ENCODE measurements around the gene IGFLR1. TPM values are rescaled to one million over a fixed set of nuclear protein-coding genes. Genes with fewer than 3 reads are reported as not detected.
A peak's percentile ranks its signal among the peaks of the same experiment; 100 is the strongest.

The IGFLR1 gene
- total RNA-seq, 2 donors from 2014 or later = 48.1 to 59.0 TPM

DNA sequence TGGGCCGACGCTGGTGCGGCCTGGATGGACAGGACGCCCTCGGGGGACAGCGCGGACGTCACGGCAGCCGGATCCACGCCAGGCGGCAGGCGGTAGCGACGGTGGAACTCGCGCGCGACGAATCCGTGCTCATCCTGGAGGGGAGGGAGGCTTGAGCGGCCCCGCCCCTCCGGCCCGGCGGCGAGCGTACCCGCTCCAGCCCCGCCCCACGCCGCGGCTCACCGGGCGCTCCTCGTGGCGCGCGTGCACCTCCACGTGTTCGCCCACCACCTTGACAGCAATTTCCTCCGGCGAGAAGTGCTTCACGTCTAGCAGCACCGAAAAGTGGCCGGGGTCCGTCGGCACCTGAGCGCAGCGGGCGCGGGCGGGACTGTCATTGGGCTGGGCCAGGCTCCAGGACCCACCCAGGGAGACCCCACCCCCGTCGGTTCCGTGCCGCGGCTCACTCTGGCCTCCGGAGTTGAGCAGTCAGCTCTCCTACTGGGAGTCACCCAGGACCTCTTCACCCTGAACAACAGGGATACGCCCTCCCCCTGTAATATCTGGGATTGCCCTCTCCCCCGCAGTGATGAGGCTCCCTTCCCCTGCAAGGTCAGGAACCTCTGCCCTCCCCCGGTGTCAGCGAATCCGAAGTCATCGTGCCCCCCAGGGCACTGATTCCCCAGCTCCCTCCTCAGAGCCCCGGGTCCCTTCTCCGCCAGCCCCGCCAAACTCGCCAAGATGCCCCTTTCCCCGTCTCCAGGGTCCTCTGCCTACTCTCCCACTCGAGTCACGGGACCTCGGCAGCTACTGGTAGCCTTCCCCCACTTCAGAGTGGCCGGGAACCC is 13.5 kb upstream of the IGFLR1 start:
- no peaks in the 10 kb centered on the region for H3K27me3 Mint-ChIP-seq
- H3K9me3 ChIP-seq (ENCODE audit: control insufficient read depth, low read length, poor library complexity, severe bottlenecking) = no peaks in the 10 kb centered on the region
- H3K4me3 Mint-ChIP-seq = peak overlapping the region; percentile 65
- H3K36me3 Mint-ChIP-seq (ENCODE audit: low read depth) = peaks cover 3% of the 10 kb centered on the region
- peak; percentile 55 to 71 (median 57) for DNase-seq
- no peak overlapping the region for H3K27ac Mint-ChIP-seq
- peak; percentile 10 for ATAC-seq
- peaks cover 24% of the 10 kb centered on the region for H3K4me1 Mint-ChIP-seq

DNA sequence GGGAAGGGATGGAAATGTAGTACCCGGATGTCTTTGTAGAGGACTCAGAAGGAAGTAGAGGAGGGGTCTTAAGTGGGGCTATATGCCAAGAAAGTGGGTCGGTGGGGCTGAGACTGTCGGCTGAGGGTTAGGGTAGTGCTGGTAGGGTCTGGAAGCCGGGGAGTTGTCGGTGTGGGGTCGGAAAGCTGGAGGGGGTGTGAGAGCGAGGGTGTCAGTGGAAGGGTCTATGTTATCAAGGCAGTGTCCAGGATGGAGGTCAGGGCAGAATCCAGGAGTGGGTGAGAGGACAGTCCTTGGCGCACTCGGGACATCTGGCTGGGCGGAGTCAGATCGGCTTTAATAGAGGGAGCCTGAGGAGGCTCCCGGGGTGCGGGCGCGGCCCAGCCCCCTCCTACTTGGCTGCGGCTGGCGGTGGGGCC is 12.9 kb upstream of the IGFLR1 start:
- Mint-ChIP-seq H3K4me1 (peaks cover 27% of the 10 kb centered on the region), H3K36me3 (ENCODE audit: low read depth) (peaks cover 3% of the 10 kb centered on the region), H3K27ac (no peak overlapping the region), H3K4me3 (peak overlapping the region; percentile 65), H3K27me3 (no peaks in the 10 kb centered on the region)
- H3K9me3 ChIP-seq (ENCODE audit: control insufficient read depth, low read length, poor library complexity, severe bottlenecking) = no peaks in the 10 kb centered on the region
- no peak for ATAC-seq
- no peak for DNase-seq

DNA sequence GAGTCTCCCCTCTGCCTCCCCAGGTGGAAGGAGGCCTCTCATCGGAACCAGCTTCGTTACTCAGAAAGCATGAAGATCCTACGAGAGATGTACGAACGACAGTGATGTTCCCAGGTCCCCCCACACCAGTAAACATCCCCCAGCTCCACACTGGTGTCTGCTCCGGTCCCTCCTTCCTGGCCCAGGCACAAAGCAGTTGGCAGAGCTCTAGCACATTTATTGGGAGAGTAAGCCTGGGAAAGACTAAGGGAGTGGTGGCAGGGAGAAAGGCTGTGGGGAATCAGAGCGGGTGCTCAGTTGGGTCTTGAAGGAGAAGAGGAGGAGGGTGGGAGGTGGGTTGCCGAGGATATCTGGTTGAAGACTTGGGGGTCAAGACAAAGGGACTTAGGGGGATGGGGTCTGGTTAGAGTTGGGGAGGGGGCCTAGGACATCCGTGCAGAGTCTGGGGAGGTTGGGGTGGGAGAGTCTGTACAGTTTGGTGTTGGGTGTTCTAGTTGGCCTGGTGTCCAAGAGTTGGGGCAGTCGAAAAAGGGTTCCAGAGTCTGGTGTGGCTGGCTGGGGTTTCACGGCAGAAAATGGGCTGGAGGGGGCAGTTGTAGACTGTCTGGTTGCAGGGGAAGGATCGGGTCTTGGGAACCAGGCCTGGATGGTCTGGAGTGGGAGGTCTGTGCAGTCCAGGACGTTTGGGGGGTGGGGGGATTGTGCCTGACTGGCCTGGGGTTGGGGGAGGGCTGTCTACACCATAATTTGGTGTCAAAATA is 12.3 kb upstream of the IGFLR1 start:
- H3K4me1 Mint-ChIP-seq = peaks cover 27% of the 10 kb centered on the region
- H3K27ac Mint-ChIP-seq = no peak overlapping the region
- DNase-seq = no peak
- ATAC-seq = no peak
- H3K4me3 Mint-ChIP-seq = peak overlapping the region; percentile 65
- no peaks in the 10 kb centered on the region for H3K27me3 Mint-ChIP-seq
- peaks cover 3% of the 10 kb centered on the region for H3K36me3 Mint-ChIP-seq (ENCODE audit: low read depth)
- H3K9me3 ChIP-seq (ENCODE audit: control insufficient read depth, low read length, poor library complexity, severe bottlenecking) = no peaks in the 10 kb centered on the region

DNA sequence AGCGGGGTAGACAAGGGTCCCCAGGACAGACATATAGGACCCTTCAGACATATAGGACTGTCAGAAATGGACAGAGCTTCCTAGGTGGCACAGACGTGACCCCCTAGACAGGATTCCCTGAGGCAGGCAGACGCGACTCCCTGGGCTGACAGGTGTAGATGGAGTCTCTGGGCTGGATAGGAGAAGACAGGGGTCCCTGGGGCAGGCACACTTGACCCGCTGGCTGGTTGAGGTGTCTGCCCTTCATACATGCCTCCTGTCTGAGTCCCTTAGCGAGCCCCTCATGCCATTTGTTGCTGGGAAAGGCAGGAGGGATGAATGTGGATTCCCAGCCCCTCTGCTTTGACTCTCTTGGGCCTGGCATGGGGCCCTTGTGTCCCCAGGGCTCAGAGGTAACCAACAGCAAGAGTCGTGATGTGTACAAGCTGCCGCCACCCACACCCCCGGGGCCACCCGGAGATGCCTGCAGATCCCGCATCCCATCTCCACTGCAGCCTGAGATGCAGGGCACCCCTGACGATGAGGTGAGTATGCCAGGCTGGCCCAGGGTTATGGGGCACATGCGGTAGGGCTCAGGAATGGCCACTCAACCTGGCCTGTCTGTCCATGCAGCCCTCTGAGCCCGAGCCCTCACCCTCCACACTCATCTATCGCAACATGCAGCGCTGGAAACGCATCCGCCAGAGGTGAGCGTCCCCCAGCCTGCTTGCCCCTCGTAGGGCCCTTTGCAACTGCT is 11.6 kb upstream of the IGFLR1 start:
- H3K9me3 ChIP-seq (ENCODE audit: control insufficient read depth, low read length, poor library complexity, severe bottlenecking) = no peaks in the 10 kb centered on the region
- Mint-ChIP-seq H3K27me3 (no peaks in the 10 kb centered on the region), H3K27ac (no peak overlapping the region), H3K4me3 (peak overlapping the region; percentile 25), H3K36me3 (ENCODE audit: low read depth) (peaks cover 3% of the 10 kb centered on the region), H3K4me1 (peaks cover 30% of the 10 kb centered on the region)
- ATAC-seq (no peak), DNase-seq (no peak)

DNA sequence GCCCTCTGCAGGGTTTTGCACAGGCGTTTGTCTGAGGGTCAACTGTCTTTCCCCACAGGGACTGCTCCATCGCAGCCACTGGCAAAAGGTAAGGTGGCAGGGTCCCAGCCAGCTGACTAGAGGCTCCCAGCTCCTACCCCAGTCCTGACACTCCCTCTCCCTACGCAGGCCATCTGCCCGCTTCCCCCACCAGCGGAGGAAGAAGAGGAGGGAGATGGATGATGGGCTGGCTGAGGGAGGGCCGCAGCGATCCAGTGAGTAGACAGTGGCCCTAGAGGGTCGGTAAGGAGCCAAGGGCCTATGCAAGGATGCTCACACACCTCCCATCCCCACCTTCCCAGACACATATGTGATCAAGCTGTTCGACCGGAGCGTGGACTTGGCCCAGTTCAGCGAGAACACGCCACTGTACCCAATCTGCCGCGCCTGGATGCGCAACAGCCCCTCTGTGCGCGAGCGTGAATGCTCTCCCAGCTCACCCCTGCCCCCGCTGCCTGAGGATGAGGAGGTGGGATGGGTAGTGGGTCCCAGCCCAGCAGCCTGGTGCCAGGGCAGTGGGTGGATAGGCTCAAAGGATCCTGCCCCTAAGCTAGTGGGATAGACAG is 10.6 kb upstream of the IGFLR1 start:
- no peak for ATAC-seq
- no peak for DNase-seq
- no peak overlapping the region for H3K27ac Mint-ChIP-seq
- H3K27me3 Mint-ChIP-seq = no peaks in the 10 kb centered on the region
- peaks cover 33% of the 10 kb centered on the region for H3K4me1 Mint-ChIP-seq
- H3K4me3 Mint-ChIP-seq = no peak overlapping the region
- H3K36me3 Mint-ChIP-seq (ENCODE audit: low read depth) = peaks cover under 1% of the 10 kb centered on the region
- H3K9me3 ChIP-seq (ENCODE audit: control insufficient read depth, low read length, poor library complexity, severe bottlenecking) = no peaks in the 10 kb centered on the region

DNA sequence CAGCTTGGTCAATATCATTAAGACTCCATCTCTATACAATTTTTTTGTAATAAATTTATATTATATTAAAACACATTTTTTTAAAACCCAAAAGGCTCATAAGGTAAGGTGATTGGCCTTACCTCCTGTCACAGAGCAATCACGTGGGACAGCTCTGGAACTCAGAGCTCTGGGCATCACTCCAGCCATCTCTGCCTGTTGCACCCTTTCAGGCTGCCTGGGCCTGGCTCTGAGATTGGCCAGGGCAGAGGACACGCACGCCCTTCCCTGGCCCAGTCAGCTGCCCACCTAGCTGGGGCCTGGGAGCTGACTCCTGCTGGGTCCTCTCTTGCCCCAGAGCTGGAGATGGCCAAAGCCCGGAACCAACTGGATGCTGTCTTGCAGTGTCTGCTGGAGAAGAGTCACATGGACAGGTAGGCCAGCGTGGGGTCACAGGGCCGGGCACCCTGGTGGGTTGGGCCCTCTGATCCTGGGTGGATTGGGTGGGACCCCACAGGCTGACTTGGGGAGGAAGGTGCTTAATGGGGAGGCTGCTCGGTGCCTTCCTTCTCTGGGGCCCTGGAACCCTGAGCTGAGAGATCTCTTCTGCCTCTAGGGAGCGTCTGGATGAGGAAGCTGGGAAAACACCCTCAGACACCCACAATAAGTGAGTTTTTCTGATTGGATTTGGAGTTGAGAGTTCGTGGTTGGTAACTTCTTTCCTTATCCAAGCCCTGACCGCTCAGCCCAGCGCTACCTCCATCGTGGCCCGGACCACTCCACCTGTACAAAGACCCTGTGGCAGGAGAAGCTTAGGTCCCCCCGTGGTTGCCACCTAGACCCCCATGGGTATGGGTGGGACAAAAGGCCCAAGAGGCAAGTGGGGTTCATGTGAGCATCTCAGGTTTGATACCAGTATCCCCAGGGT is 9.8 kb upstream of the IGFLR1 start:
- ATAC-seq (no peak), DNase-seq (no peak)
- H3K27me3 Mint-ChIP-seq = no peaks in the 10 kb centered on the region
- no peak overlapping the region for H3K4me3 Mint-ChIP-seq
- H3K27ac Mint-ChIP-seq = no peak overlapping the region
- H3K36me3 Mint-ChIP-seq (ENCODE audit: low read depth) = no peaks in the 10 kb centered on the region
- H3K9me3 ChIP-seq (ENCODE audit: control insufficient read depth, low read length, poor library complexity, severe bottlenecking) = no peaks in the 10 kb centered on the region
- H3K4me1 Mint-ChIP-seq = peaks cover 29% of the 10 kb centered on the region

DNA sequence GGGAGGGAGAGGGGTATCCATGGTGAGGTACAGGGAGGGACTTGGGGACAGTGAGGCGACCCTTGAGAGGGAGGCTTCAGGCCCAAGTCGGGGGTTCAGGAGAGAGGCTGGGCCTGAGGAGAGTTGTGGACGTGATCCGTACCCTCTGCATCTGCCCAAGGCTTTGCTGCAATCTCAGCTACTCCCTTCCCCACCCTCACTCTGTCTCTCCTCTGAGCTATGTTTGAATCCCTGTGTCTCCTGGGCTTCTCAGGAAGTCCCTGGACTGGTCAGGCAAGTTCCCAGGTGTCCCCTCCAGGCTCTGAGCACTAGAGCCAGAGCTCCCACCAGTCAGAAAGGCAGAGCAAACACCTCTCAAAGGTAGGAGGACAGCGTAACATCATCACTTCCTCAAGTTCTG is 7.9 kb upstream of the IGFLR1 start:
- DNase-seq = no peak
- H3K9me3 ChIP-seq (ENCODE audit: control insufficient read depth, low read length, poor library complexity, severe bottlenecking) = no peaks in the 10 kb centered on the region
- Mint-ChIP-seq H3K36me3 (ENCODE audit: low read depth) (peaks cover 2% of the 10 kb centered on the region), H3K4me3 (no peak overlapping the region), H3K27ac (no peak overlapping the region), H3K27me3 (no peaks in the 10 kb centered on the region), H3K4me1 (peaks cover 33% of the 10 kb centered on the region)
- ATAC-seq = no peak

DNA sequence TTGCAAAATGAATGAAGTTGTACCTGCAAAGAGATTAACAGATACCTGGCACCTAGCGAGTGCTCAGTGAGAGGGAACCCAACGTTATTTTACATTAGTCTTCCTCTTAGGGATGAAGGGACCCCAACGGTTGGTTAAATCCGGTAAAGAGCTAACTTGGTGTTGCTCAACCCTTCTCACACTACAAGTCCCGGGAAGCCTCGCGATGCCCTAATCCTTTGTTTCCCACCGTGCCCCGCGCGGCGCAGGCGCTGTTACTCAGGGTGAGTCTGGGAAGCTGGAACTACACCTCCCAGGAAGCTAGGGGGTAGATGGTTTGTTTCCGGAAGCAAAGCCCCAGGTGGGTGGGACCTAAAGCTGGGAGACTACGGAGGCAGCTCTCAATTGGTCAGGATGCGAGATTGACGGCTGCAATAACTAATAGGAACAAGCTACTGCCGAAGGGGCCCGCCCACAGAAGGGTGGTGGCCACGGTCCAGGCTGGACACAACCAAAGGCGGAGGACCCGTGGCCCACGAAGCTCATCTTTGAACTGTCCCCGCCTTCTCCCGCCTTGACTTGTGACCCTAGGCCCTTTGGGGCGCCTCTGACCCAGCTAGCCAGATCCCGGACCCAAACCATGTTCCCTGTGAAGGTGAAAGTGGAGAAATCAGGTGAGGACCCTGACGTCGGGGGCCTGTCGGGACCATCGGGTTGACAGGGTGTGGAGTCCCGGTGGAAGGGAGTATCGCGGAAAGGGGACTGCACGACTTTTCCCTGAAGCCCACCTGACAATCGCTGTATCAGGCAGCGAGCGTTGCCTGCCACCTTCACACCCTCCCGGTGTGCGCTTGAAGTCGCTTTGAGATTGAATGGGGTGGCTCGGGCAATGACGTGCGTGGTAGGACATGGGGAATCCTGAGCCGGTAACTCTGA is 6.1 kb upstream of the IGFLR1 start, which contains the start of gene LIN37:
Gene LIN37 (plus strand): TSS at position 471 of the 915 bp plus-strand sequence. CDS start 149 bp downstream, at position 620.
- Mint-ChIP-seq H3K36me3 (ENCODE audit: low read depth) (peaks cover 2% of the 10 kb centered on the region), H3K27ac (peak within 1 kb of the TSS; percentile 90), H3K4me1 (peaks cover 40% of the 10 kb centered on the region), H3K27me3 (no peaks in the 10 kb centered on the region), H3K4me3 (peak within 1 kb of the TSS; percentile 96)
- H3K9me3 ChIP-seq (ENCODE audit: control insufficient read depth, low read length, poor library complexity, severe bottlenecking) = no peaks in the 10 kb centered on the region
- ATAC-seq = peak; percentile 76
- peak; percentile 92 to 96 (median 96) for DNase-seq

DNA sequence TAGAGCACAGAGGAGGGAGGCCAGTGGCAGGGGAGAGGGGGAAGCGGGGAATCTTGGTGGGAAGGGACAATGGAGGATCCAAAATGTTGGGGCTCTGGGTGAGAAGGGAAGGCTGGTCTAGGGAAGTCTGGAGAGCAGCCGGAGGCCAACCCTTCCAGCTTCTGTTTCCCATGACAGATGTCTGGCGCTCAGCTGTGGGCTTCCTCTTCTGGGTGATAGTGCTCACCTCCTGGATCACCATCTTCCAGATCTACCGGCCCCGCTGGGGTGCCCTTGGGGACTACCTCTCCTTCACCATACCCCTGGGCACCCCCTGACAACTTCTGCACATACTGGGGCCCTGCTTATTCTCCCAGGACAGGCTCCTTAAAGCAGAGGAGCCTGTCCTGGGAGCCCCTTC is 4.3 kb upstream of the IGFLR1 start:
- Mint-ChIP-seq H3K27me3 (no peaks in the 10 kb centered on the region), H3K4me1 (peaks cover 55% of the 10 kb centered on the region), H3K36me3 (ENCODE audit: low read depth) (peaks cover 4% of the 10 kb centered on the region), H3K27ac (peak overlapping the region; percentile 100), H3K4me3 (peak overlapping the region; percentile 98)
- H3K9me3 ChIP-seq (ENCODE audit: control insufficient read depth, low read length, poor library complexity, severe bottlenecking) = no peaks in the 10 kb centered on the region
- no peak for ATAC-seq
- DNase-seq = no peak

DNA sequence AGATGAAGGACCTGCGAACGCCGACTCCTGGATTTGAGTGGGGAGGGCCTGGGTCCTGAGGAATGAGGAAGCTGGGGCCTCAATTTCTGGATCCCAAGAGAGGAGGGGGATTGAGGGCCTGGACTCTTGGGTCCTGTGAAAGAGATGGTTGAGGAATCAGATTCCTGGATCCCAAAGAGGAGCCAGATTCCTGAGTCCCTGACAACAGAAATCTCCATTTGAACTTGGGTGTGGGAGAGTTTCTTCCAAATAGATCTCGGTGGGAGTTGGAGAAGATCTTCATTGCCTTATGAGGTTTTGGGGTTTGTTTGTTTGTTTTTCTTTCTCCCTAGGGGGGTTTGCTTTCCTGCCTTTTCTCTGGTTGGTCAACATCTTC is 3.8 kb upstream of the IGFLR1 start:
- Mint-ChIP-seq H3K27ac (peak overlapping the region; percentile 100), H3K27me3 (no peaks in the 10 kb centered on the region), H3K4me1 (peaks cover 55% of the 10 kb centered on the region), H3K4me3 (peak overlapping the region; percentile 98), H3K36me3 (ENCODE audit: low read depth) (peaks cover 4% of the 10 kb centered on the region)
- DNase-seq (no peak), ATAC-seq (no peak)
- H3K9me3 ChIP-seq (ENCODE audit: control insufficient read depth, low read length, poor library complexity, severe bottlenecking) = no peaks in the 10 kb centered on the region

DNA sequence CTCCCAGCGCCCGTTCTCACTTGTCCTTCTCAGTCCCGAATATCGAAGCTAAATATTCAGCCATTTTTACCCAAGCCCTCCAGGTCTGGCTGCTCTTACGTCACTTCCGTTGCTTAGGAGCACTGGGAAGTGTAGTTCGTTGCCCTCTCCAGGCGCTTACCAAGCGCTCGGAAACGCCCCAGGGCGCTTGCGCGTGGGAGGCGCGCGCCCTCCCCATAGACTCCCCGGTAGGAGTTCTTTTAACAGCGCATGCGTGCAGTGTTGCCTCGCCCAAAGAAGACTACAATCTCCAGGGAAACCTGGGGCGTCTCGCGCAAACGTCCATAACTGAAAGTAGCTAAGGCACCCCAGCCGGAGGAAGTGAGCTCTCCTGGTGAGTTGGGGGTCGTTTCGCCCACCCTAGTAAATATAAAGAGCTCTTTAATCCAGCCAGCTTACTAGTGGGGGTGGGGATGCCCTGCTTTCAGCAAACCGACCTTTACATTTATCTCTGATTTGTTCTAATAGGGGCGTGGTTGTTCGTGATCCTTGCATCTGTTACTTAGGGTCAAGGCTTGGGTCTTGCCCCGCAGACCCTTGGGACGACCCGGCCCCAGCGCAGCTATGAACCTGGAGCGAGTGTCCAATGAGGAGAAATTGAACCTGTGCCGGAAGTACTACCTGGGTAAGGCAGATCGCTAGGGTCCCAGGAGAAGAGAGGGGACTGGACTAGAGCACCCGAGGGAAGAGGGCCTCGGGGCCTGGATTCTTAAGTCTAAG is 3.3 kb upstream of the IGFLR1 start, which contains the start of the genes PSENEN and U2AF1L4:
Gene PSENEN (plus strand): TSS at position 324 of the 759 bp plus-strand sequence. CDS start 280 bp downstream, at position 604.
Gene U2AF1L4 (minus strand): TSS at position 91 of the 759 bp plus-strand sequence. CDS start 27 bp downstream, at position 64.
- DNase-seq (peak; percentile 91 to 96 (median 92)), ATAC-seq (peak; percentile 66)
- no peaks in the 10 kb centered on the region for H3K27me3 Mint-ChIP-seq
- H3K9me3 ChIP-seq (ENCODE audit: control insufficient read depth, low read length, poor library complexity, severe bottlenecking) = no peaks in the 10 kb centered on the region
- H3K4me3 Mint-ChIP-seq = peak within 1 kb of the TSS; percentile 98
- H3K4me1 Mint-ChIP-seq = peaks cover 58% of the 10 kb centered on the region
- peaks cover 4% of the 10 kb centered on the region for H3K36me3 Mint-ChIP-seq (ENCODE audit: low read depth)
- peak within 1 kb of the TSS; percentile 100 for H3K27ac Mint-ChIP-seq

All from T-helper 17 cell (primary cell).